ENCODE data around the gene TRMT61B. TPM values are rescaled to one million over a fixed set of nuclear protein-coding genes. Genes with fewer than 3 reads are reported as not detected.
A peak's percentile ranks its signal among the peaks of the same experiment; 100 is the strongest.

Gene TRMT61B
- total and polyA plus RNA-seq, 2 donors (not counting 1 experiment from before 2014, with no cell fraction given), result 15.5 to 20.3 TPM

- Mint-ChIP-seq H3K4me3 (peak overlapping the region; percentile 99), H3K27me3 (peaks cover 10% of the 10 kb centered on the region), H3K9me3 (ENCODE audit: insufficient read depth) (no peaks in the 10 kb centered on the region), H3K27ac (peak overlapping the region; percentile 100), H3K4me1 (peaks cover 26% of the 10 kb centered on the region)
- Histone ChIP-seq H3K79me2 (ENCODE audit: control insufficient read depth, insufficient read depth, low read length) (peaks cover 34% of the 10 kb centered on the region), H3K9me3 (ENCODE audit: control extremely low read depth in 1 of 3, control insufficient read depth in 2 of 3, insufficient read depth in 1 of 3, low read length in 2 of 3) (no peaks in the 10 kb centered on the region), H3K27ac (ENCODE audit: low read length in 2 of 2) (no peak overlapping the region), H3K4me1 (ENCODE audit: control insufficient read depth in 2 of 2, insufficient read depth in 2 of 2, low read length in 2 of 2) (peaks cover 20 to 23% of the 10 kb centered on the region in 2 donors), H3K27me3 (replicated peaks in 1 of 4; ENCODE audit: control extremely low read depth in 1 of 4, control insufficient read depth in 3 of 4, insufficient read depth in 4 of 4, low read length in 3 of 4) (peaks cover 0 to 7% (median under 1%) of the 10 kb centered on the region in 4 experiments), H3K9ac (ENCODE audit: low read length) (no peak overlapping the region), H2AFZ (ENCODE audit: insufficient read depth, low read depth, low read length, poor library complexity, severe bottlenecking) (peak overlapping the region; percentile 91), H3K4me3 (ENCODE audit: control extremely low read depth in 1 of 5, extremely low read depth in 1 of 5, insufficient read depth in 1 of 5, low read depth in 2 of 5, low read length in 4 of 5) (no peak overlapping the region), H4K20me1 (ENCODE audit: control insufficient read depth, insufficient read depth, low read length, poor library complexity, severe bottlenecking) (peaks cover under 1% of the 10 kb centered on the region), H3K36me3 (replicated peaks in 1 of 2; ENCODE audit: control extremely low read depth in 1 of 2, control insufficient read depth in 1 of 2, extremely low read depth in 1 of 2, insufficient read depth in 2 of 2, low read length in 1 of 2) (no peaks in the 10 kb centered on the region), H3K4me2 (replicated peaks; ENCODE audit: low read depth, low read length, poor library complexity, severe bottlenecking) (no peak overlapping the region)
- 75% methylated on average over 2 of the region's 3 CpGs for WGBS (ENCODE audit: insufficient coverage)
- ATAC-seq (ENCODE audit: low read depth) (no peak), DNase-seq (no peak)
- ChIA-PET CTCF (interaction anchor here (2.6 kb wide), 1 partner anchor 24 kb away, joined by 10 read pairs; no protein-coding TSS in a partner anchor), POLR2A (interaction anchor here (0.7 to 2.5 kb wide), 2 partner anchors 23 to 177 kb away, joined by 5 to 35 read pairs; partner anchors contain the start of gene WDR43)
- intact Hi-C loops (cut with micrococcal nuclease), result loop anchor here (2.0 to 10.0 kb wide), 3 partner anchors 59 to 1787 kb away; partner anchors contain the start of genes KHK, SPDYA and YPEL5
- no peak for TF ChIP-seq CTCF (IDR thresholded peaks at IDR 0.05)
- TF ChIP-seq EZH2 (IDR thresholded peaks at IDR 0.05; ENCODE audit: borderline replicate concordance, insufficient read depth, low read depth, low read length, poor library complexity, severe bottlenecking), result no peak
These were observed 1.5 kb upstream of the TRMT61B start for GRCh38 chr2:28871620-28872019.

- H3K4me1 ChIP-seq (ENCODE audit: control insufficient read depth in 2 of 2, insufficient read depth in 2 of 2, low read length in 2 of 2), result peaks cover 23% of the 10 kb centered on the region in 2 donors
- Mint-ChIP-seq H3K27ac (peak overlapping the region; percentile 100), H3K27me3 (no peaks in the 10 kb centered on the region), H3K9me3 (ENCODE audit: insufficient read depth) (no peaks in the 10 kb centered on the region), H3K4me1 (peaks cover 34% of the 10 kb centered on the region), H3K4me3 (peak overlapping the region; percentile 99)
- H3K27ac ChIP-seq (ENCODE audit: low read length in 2 of 2), result peak overlapping the region; percentile 85 to 94
- H3K4me3 ChIP-seq (ENCODE audit: control extremely low read depth in 1 of 5, extremely low read depth in 1 of 5, insufficient read depth in 1 of 5, low read depth in 2 of 5, low read length in 4 of 5), result peak overlapping the region; percentile 71 to 92 (median 90)
- H4K20me1 ChIP-seq (ENCODE audit: control insufficient read depth, insufficient read depth, low read length, poor library complexity, severe bottlenecking), result peaks cover 13% of the 10 kb centered on the region
- H3K27me3 ChIP-seq (replicated peaks in 1 of 4; ENCODE audit: control extremely low read depth in 1 of 4, control insufficient read depth in 3 of 4, insufficient read depth in 4 of 4, low read length in 3 of 4), result no peaks in the 10 kb centered on the region
- ATAC-seq (ENCODE audit: low read depth) (peak; percentile 4), DNase-seq (no peak)
- peak overlapping the region; percentile 75 for H3K4me2 ChIP-seq (replicated peaks; ENCODE audit: low read depth, low read length, poor library complexity, severe bottlenecking)
- ChIA-PET POLR2A (interaction anchor here (0.8 to 2.5 kb wide), 5 partner anchors 25 to 1278 kb away, joined by 3 to 35 read pairs (median 4); partner anchors contain the start of genes PPP1CB and WDR43), CTCF (interaction anchor here (1.0 to 2.6 kb wide), 4 partner anchors 22 to 302 kb away, joined by 3 to 10 read pairs (median 3); partner anchors contain the start of gene WDR43)
- H3K9ac ChIP-seq (ENCODE audit: low read length), result peak overlapping the region; percentile 97
- intact Hi-C loops (cut with micrococcal nuclease), result loop anchor here (1.0 to 10.0 kb wide), 5 partner anchors 25 to 1785 kb away; partner anchors contain the start of genes KHK, PPP1CB, SPDYA and WDR43
- under 1% methylated on average over 28 of the region's 29 CpGs for WGBS (ENCODE audit: insufficient coverage)
- H3K9me3 ChIP-seq (ENCODE audit: control extremely low read depth in 1 of 3, control insufficient read depth in 2 of 3, insufficient read depth in 1 of 3, low read length in 2 of 3), result no peaks in the 10 kb centered on the region
- peaks cover 48% of the 10 kb centered on the region for H3K79me2 ChIP-seq (ENCODE audit: control insufficient read depth, insufficient read depth, low read length)
- H2AFZ ChIP-seq (ENCODE audit: insufficient read depth, low read depth, low read length, poor library complexity, severe bottlenecking), result peak overlapping the region; percentile 91
- H3K36me3 ChIP-seq (replicated peaks in 1 of 2; ENCODE audit: control extremely low read depth in 1 of 2, control insufficient read depth in 1 of 2, extremely low read depth in 1 of 2, insufficient read depth in 2 of 2, low read length in 1 of 2), result peaks cover 0 to 9% of the 10 kb centered on the region in 2 experiments
- no peak for TF ChIP-seq EZH2 (IDR thresholded peaks at IDR 0.05; ENCODE audit: borderline replicate concordance, insufficient read depth, low read depth, low read length, poor library complexity, severe bottlenecking)
- TF ChIP-seq CTCF (IDR thresholded peaks at IDR 0.05), result no peak
These were observed 489 bp downstream of the TRMT61B start for GRCh38 chr2:28869494-28870145.
